ENCODE results near the gene APLP2. TPM values are rescaled to one million over a fixed set of nuclear protein-coding genes. Genes with fewer than 3 reads are reported as not detected.
"Not testable (repeated sequence)": the region's sequence is repeated elsewhere in the genome, so short reads cannot be mapped to it uniquely, and the experiment has no call there.

Gene APLP2
- total RNA-seq, 1 experiment from 2014 or later: 345 TPM

DNA sequence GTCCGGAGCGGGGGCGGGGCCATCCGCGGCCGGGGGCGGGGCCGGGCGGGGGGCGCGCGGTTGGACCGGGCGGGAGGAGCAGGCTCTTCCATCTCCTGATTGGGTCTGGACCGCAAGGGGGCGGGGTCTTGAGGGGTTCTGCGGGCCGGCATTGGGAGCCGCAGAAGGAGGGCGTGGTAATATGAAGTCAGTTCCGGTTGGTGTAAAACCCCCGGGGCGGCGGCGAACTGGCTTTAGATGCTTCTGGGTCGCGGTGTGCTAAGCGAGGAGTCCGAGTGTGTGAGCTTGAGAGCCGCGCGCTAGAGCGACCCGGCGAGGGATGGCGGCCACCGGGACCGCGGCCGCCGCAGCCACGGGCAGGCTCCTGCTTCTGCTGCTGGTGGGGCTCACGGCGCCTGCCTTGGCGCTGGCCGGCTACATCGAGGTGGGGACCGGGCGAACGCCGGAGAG, at the start of gene APLP2 (continued):
- TF ChIP-seq, protein P1, sequence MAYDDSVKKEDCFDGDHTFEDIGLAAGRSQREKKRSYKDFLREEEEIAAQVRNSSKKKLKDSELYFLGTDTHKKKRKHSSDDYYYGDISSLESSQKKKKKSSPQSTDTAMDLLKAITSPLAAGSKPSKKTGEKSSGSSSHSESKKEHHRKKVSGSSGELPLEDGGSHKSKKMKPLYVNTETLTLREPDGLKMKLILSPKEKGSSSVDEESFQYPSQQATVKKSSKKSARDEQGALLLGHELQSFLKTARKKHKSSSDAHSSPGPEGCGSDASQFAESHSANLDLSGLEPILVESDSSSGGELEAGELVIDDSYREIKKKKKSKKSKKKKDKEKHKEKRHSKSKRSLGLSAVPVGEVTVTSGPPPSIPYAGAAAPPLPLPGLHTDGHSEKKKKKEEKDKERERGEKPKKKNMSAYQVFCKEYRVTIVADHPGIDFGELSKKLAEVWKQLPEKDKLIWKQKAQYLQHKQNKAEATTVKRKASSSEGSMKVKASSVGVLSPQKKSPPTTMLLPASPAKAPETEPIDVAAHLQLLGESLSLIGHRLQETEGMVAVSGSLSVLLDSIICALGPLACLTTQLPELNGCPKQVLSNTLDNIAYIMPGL (CRISPR knock-in tag; IDR thresholded peaks at IDR 0.05): peak; percentile 45; the same call in 1 of the 2 replicates
- TF ChIP-seq, protein P2, sequence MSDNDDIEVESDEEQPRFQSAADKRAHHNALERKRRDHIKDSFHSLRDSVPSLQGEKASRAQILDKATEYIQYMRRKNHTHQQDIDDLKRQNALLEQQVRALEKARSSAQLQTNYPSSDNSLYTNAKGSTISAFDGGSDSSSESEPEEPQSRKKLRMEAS (CRISPR knock-in tag; IDR thresholded peaks at IDR 0.05): no peak
- TF ChIP-seq NR3C1 (CRISPR knock-in tag; conservative IDR thresholded peaks at IDR 0.05; ENCODE audit: low read depth) (0 out of 2 replicates have a peak, but pooled peaks have one; percentile 69), ZNF263 (CRISPR knock-in tag; IDR thresholded peaks at IDR 0.05; ENCODE audit: low read depth) (no peak), HMGA2 (CRISPR knock-in tag; IDR thresholded peaks at IDR 0.05) (no peak), FOXP1 (CRISPR knock-in tag; IDR thresholded peaks at IDR 0.05; ENCODE audit: borderline replicate concordance) (no peak), CREM (CRISPR knock-in tag; IDR thresholded peaks at IDR 0.05) (no peak), ZNF232 (CRISPR knock-in tag; IDR thresholded peaks at IDR 0.05) (no peak), MYBL2 (CRISPR knock-in tag; IDR thresholded peaks at IDR 0.05) (no peak), SP1 (CRISPR knock-in tag; conservative IDR thresholded peaks at IDR 0.05) (peak; percentile 91), ZNF219 (CRISPR knock-in tag; IDR thresholded peaks at IDR 0.05; ENCODE audit: borderline replicate concordance) (no peak), CBFB (CRISPR knock-in tag; IDR thresholded peaks at IDR 0.05; ENCODE audit: low read depth) (no peak), PRRX2 (CRISPR knock-in tag; IDR thresholded peaks at IDR 0.05) (no peak), GTF2I (CRISPR knock-in tag; conservative IDR thresholded peaks at IDR 0.05) (no peak)
- TF ChIP-seq, protein P3, sequence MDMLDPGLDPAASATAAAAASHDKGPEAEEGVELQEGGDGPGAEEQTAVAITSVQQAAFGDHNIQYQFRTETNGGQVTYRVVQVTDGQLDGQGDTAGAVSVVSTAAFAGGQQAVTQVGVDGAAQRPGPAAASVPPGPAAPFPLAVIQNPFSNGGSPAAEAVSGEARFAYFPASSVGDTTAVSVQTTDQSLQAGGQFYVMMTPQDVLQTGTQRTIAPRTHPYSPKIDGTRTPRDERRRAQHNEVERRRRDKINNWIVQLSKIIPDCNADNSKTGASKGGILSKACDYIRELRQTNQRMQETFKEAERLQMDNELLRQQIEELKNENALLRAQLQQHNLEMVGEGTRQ (CRISPR knock-in tag; IDR thresholded peaks at IDR 0.05): no peak
- TF ChIP-seq, protein P4, sequence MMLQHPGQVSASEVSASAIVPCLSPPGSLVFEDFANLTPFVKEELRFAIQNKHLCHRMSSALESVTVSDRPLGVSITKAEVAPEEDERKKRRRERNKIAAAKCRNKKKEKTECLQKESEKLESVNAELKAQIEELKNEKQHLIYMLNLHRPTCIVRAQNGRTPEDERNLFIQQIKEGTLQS (CRISPR knock-in tag; conservative IDR thresholded peaks at IDR 0.05): no peak

DNA sequence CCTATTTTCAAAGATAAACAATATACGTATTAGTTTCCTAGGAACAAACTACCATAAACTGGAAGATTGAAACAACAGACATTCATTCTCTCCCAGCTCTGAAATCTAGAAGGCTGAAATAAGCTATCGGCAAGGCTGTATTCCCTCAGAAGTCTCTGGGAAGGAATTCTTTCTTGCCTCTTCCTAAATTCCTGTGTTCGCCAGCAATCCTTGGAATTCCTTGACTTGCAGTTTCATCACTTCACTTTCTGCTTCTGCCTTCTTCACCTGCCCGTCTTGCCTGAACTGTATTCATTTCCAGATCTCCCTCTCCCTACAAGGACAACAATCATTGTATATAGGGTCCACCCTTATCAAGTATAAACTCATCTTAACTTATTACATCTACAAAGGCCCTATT, 49.4 kb upstream of the APLP2 start:
- DNase-seq (ENCODE audit: low spot score) (no peak), ATAC-seq (peak; percentile 44)
- CTCF ChIA-PET: no interaction called here
- POLR2A ChIA-PET: interaction anchor here (1.0 kb wide), 1 partner anchor 18 kb away, joined by 3 read pairs; the partner anchor contains the start of gene PRDM10
- H3K36me3 Mint-ChIP-seq: peaks cover 4% of the 10 kb centered on the region
- peaks cover 4% of the 10 kb centered on the region for H3K4me1 Mint-ChIP-seq
- no peak for TF ChIP-seq TCF7 (CRISPR knock-in tag; IDR thresholded peaks at IDR 0.05; ENCODE audit: low read depth)
- H3K9me3 Mint-ChIP-seq: peaks cover 18% of the 10 kb centered on the region
- no peak overlapping the region for H3K4me3 Mint-ChIP-seq
- H3K27ac Mint-ChIP-seq: no peak overlapping the region
- peaks cover 2% of the 10 kb centered on the region; the same call in 1 of the 2 replicates for H3K27me3 Mint-ChIP-seq (ENCODE audit: low read depth)

DNA sequence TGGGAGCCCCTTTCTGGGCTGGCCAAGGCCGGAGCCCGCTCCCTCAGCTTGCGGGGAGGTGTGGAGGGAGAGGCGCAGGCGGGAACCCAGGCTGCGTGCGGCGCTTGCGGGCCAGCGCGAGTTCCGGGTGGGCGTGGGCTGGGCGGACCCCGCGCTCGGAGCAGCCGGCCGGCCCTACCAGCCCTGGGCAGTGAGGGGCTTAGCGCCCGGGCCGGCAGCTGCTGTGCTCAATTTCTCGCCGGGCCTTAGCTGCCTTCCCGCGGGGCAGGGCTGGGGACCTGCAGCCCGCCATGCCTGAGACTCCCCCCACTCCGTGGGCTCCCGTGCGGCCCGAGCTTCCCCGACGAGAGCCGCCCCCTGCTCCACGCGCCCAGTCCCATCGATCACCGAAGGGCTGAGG, 48.1 kb upstream of the APLP2 start:
- H3K9me3 Mint-ChIP-seq; H3K27me3 Mint-ChIP-seq (ENCODE audit: low read depth); ATAC-seq; H3K36me3 Mint-ChIP-seq; H3K4me1 Mint-ChIP-seq; H3K27ac Mint-ChIP-seq; DNase-seq (ENCODE audit: low spot score); H3K4me3 Mint-ChIP-seq; CTCF ChIA-PET: not testable (repeated sequence)
- POLR2A ChIA-PET: interaction anchor here (0.5 to 0.7 kb wide), 3 partner anchors 48 to 1448 kb away, joined by 3 to 5 read pairs (median 3); no protein-coding TSS in a partner anchor

DNA sequence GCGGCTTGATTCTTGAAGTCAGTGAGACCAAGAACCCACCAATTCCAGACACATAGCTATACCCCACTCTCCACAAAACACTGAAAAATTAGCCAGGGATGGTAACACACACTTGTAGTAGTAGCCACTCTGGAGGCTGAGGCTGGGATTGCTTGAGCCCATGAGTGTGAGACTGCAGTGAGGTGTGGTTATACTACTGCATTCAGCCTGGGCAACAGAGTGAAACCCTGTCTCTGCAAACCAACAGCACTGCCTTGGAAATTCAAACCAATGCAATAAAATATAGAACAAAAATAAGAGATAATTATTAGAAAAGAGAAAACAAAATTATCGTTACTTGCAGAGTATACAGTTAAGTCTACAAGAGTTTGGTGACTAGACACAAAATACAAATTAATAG, 46.9 kb upstream of the APLP2 start:
- Mint-ChIP-seq H3K36me3 (no peaks in the 10 kb centered on the region), H3K4me1 (peaks cover 4% of the 10 kb centered on the region), H3K9me3 (peaks cover 9% of the 10 kb centered on the region), H3K27me3 (ENCODE audit: low read depth) (peaks cover 2% of the 10 kb centered on the region; the same call in 1 of the 2 replicates), H3K4me3 (no peak overlapping the region), H3K27ac (no peak overlapping the region)
- ATAC-seq (no peak), DNase-seq (ENCODE audit: low spot score) (no peak)
- ChIA-PET POLR2A (no interaction called here), CTCF (no interaction called here)
- TF ChIP-seq SP1 (CRISPR knock-in tag; conservative IDR thresholded peaks at IDR 0.05): no peak
- no peak for TF ChIP-seq HMGA2 (CRISPR knock-in tag; IDR thresholded peaks at IDR 0.05)
- TF ChIP-seq CREM (CRISPR knock-in tag; IDR thresholded peaks at IDR 0.05): no peak
- no peak for TF ChIP-seq JUN (CRISPR knock-in tag; IDR thresholded peaks at IDR 0.05)
- TF ChIP-seq, protein P5, sequence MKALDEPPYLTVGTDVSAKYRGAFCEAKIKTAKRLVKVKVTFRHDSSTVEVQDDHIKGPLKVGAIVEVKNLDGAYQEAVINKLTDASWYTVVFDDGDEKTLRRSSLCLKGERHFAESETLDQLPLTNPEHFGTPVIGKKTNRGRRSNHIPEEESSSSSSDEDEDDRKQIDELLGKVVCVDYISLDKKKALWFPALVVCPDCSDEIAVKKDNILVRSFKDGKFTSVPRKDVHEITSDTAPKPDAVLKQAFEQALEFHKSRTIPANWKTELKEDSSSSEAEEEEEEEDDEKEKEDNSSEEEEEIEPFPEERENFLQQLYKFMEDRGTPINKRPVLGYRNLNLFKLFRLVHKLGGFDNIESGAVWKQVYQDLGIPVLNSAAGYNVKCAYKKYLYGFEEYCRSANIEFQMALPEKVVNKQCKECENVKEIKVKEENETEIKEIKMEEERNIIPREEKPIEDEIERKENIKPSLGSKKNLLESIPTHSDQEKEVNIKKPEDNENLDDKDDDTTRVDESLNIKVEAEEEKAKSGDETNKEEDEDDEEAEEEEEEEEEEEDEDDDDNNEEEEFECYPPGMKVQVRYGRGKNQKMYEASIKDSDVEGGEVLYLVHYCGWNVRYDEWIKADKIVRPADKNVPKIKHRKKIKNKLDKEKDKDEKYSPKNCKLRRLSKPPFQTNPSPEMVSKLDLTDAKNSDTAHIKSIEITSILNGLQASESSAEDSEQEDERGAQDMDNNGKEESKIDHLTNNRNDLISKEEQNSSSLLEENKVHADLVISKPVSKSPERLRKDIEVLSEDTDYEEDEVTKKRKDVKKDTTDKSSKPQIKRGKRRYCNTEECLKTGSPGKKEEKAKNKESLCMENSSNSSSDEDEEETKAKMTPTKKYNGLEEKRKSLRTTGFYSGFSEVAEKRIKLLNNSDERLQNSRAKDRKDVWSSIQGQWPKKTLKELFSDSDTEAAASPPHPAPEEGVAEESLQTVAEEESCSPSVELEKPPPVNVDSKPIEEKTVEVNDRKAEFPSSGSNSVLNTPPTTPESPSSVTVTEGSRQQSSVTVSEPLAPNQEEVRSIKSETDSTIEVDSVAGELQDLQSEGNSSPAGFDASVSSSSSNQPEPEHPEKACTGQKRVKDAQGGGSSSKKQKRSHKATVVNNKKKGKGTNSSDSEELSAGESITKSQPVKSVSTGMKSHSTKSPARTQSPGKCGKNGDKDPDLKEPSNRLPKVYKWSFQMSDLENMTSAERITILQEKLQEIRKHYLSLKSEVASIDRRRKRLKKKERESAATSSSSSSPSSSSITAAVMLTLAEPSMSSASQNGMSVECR (CRISPR knock-in tag; IDR thresholded peaks at IDR 0.05; ENCODE audit: borderline replicate concordance): no peak
- TF ChIP-seq, protein P6, sequence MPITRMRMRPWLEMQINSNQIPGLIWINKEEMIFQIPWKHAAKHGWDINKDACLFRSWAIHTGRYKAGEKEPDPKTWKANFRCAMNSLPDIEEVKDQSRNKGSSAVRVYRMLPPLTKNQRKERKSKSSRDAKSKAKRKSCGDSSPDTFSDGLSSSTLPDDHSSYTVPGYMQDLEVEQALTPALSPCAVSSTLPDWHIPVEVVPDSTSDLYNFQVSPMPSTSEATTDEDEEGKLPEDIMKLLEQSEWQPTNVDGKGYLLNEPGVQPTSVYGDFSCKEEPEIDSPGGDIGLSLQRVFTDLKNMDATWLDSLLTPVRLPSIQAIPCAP (CRISPR knock-in tag; IDR thresholded peaks at IDR 0.05): no peak
- TF ChIP-seq, protein P3 (CRISPR knock-in tag; IDR thresholded peaks at IDR 0.05): no peak
- no peak for TF ChIP-seq NR2C2 (CRISPR knock-in tag; IDR thresholded peaks at IDR 0.05)

All from WTC11 (cell line).